NCI-H2029 treated with DMSO at 0.1 percent for 48 hours (cell line): ENCODE results near the gene DLG1.
"Not testable (repeated sequence)": the region's sequence is repeated elsewhere in the genome, so short reads cannot be mapped to it uniquely, and the experiment has no call there.

Experiments
- DNase-seq: peaks from one replicate; lab custom pipeline; 2025; lab: John Stamatoyannopoulos, UW

DLG1 gene

DNA sequence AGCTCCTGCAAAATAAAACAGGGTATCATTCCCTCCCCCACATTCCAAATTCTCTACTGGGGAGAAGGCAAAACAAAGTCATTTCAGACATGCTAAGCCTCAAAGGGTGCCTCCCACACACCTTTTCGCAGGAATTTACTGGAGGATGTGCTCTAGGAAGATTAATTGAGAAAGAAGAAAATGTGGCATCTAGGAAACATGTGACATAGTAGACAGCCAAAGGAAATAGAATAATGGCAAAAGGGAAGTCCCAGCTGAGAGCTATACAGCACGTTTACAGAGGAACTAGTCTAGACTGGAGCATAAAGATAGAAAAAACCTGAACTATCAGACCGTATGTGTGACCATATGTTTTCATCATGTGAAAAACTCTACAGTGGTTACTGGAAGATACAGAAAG lies 210.0 kb downstream of the DLG1 start:
- DNase-seq = no peak

DNA sequence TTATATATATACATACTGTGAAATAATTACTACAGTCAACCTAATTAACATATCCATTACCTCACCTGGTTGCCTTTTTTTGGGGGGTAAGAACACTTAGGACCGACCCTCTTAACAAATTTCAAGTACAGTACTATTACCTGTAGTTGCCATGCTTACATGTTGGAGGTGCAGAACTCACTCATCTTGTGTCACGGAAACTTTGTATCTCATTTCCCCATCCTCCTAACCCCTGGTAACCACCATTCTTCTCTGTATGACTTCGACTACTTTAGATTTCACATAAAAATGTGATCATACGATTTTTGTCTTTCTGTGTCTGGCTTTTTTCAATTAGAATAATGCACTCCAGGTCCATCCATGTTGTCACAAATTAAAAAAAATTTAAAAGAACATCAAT lies 213.3 kb downstream of the DLG1 start:
- no peak for DNase-seq

DNA sequence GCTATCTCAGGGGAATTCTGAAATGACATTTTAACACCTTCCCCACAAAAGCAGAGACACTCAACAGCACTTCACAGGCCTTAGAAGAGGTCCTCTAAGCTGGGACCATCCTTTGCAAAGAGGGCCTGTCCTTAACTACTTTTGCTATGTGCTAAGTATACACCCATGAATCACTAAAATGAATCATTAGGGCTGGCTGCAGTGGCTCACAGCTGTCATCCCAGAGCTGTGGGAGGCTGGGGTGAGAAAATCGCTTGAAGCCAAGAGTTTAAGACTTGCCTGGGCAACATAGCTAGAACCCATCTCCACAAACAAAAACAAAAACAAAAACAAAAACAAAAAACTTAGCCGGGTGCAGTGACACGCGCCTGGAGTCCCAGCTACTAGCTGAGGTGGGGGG lies 214.9 kb downstream of the DLG1 start:
- peak; percentile 7 for DNase-seq

DNA sequence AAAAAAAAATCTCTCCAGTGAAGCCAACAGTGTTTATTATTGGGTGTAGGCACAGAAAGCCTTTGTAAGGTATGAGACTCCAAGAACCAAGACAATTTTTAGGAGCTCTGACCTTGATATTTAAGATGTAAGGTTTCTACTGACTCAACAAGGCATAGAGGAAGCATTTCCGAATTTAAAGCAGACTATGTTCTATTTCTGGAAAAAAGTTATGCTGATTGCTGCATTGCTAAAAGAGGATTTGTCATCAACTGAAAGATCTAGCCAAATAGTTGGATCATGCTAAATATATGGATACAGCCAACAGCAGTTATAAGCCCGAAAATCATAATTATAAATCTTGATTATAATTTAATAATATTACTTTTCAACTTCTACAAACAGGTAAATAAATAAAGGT lies 215.5 kb downstream of the DLG1 start:
- no peak for DNase-seq

- no peak for DNase-seq
Measured at GRCh38 chr3:197080344-197080743, 218.1 kb downstream of the DLG1 start.

DNA sequence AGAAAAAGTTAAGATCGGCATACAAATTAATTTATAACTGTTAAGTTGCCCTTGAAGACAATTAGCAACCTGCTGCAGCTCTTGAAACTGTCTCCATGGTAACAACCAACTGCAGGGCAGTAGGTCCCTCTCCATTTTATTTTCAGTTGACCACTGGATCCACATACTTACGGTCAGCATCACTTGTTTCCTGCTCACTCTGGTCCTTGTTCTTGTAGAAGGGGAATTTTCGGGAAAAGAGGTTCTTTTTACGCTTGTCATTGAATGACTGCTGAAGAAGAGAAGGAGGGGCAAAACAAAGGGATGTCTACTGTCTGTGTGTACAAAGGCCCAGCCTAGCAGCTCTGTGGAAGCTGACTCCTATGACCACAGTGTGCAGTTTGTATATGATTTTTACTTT lies 222.0 kb downstream of the DLG1 start:
- DNase-seq = no peak

DNA sequence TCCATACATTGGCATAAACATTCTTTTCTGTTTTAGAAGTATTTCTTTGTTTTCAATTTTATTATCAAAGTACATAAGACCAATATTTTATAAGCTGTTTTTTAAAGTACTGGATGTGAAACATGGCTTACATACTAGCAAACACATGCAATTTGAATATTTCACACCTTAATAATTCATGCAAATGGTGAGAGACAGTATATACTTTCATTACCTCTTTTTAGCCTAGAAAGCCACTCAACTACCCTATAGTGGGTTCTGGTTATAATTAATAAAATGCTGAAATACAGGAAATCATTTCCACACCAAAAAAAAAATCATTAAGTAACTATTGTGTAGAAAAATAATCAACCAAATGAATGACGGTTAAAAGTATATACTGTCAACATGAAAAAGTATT lies 230.3 kb downstream of the DLG1 start:
- DNase-seq = no peak

- DNase-seq = no peak
Measured at GRCh38 chr3:197064771-197065170, 233.6 kb downstream of the DLG1 start.

GRCh38 chr3:197062446-197062845 lies 236.0 kb downstream of the DLG1 start:
- no peak for DNase-seq

DNA sequence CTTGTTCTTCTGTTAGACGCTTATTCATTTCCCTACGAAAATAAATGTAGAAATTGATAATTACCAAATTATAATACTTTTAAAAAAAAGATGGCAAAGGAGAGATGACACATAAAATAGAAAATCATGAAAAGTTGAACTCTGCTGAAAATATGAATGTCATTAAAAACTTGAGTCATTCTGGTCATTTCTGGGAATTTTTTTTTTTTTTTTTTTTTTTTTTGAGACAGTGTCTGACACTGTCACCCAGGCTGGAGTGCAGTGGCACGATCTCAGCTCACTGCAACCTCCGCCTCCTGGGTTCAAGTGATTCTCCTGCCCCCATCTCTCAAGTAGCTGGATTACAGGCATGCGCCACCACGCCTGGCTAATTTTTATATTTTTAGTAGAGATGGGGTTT lies 246.8 kb downstream of the DLG1 start:
- not testable (repeated sequence) for DNase-seq

- no peak for DNase-seq
Measured at GRCh38 chr3:197050511-197050910, 247.9 kb downstream of the DLG1 start.

DNA sequence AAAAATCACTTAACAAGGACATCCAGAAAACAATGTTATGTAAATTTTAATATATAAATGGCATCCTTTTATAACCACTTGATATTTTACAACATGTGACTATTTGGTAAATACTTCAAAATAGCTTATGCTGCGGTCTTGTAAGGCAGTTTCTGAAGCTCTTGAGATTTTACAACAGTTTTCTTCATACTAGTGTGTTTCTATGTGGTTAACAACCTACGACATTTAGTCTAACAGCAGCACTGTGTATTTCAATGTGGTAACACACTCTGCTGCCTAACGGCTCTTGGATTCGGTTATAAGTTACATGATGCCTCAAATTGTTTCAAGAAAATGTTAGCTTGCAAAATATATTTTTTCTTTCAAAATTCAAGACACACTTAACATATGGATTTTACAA lies 255.9 kb downstream of the DLG1 start:
- no peak for DNase-seq

GRCh38 chr3:197041875-197042488 lies 256.4 kb downstream of the DLG1 start:
- DNase-seq = no peak

- no peak for DNase-seq
Measured at GRCh38 chr3:197040658-197041057, 257.8 kb downstream of the DLG1 start.

DNA sequence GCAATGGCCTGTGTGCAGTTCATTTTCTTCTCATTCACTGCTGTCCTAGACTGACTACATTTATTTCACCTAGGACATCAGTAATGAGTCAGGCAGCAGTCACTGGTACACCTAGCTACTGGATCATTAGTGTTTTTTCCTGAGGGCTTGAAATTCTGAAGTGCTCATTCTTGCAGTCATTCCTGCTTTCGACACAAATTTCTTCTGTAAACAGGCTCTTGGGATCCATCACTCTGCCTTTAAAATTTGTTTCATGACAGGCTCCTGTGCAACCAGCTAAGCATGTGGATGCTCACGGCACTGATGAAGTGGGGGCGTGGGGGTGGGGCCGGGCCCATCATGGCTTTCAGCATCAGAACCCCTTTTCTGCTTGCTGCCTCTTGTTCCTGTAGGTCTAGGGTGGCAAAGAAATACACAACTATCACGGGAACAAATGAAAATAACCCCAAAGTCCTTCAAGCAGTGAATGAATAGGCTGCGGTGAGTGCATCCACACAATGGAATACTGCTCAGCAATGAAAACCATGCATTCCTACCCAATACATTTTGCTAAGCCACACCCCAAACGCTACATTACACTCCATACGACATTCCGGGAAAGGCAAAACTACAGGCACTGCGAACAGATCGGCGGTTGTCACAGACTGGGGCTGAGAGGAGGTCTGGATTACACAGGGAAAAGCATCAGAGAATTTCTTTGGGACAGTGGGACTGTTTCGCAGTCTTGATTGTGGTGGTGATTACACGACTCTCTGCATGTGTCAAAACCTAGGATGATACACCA lies 259.5 kb downstream of the DLG1 start:
- no peak for DNase-seq

- no peak for DNase-seq
Measured at GRCh38 chr3:197035577-197035976, 262.8 kb downstream of the DLG1 start.

DNA sequence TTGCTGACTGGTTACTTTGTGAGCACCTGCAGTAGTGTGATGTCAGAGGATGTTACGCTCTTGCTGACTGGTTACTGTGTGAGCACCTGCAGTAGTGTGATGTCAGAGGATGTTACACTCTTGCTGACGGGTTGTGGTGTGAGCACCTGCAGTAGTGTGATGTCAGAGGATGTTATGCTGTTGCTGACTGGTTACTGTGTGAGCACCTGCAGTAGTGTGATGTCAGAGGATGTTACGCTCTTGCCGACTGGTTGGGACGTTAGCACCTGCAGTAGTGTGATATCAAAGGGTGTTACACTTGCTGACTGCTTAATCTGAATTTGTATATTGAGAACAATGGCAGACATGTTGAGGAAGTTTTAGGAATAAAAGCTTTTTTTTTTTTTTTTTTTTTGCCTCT lies 263.6 kb downstream of the DLG1 start:
- DNase-seq = not testable (repeated sequence)

DNA sequence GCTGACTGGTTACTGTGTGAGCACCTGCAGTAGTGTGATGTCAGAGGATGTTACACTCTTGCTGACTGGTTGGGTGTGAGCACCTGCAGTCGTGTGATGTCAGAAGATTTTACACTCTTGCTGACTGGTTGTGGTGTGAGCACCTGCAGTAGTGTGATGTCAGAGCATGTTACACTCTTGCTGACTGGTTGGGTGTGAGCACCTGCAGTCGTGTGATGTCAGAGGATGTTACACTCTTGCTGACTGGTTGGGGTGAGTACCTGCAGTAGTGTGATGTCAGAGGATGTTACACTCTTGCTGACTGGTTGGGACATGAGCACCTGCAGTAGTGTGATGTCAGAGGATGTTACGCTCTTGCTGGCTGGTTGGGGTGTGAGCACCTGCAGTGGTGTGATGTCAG lies 264.6 kb downstream of the DLG1 start:
- not testable (repeated sequence) for DNase-seq

DNA sequence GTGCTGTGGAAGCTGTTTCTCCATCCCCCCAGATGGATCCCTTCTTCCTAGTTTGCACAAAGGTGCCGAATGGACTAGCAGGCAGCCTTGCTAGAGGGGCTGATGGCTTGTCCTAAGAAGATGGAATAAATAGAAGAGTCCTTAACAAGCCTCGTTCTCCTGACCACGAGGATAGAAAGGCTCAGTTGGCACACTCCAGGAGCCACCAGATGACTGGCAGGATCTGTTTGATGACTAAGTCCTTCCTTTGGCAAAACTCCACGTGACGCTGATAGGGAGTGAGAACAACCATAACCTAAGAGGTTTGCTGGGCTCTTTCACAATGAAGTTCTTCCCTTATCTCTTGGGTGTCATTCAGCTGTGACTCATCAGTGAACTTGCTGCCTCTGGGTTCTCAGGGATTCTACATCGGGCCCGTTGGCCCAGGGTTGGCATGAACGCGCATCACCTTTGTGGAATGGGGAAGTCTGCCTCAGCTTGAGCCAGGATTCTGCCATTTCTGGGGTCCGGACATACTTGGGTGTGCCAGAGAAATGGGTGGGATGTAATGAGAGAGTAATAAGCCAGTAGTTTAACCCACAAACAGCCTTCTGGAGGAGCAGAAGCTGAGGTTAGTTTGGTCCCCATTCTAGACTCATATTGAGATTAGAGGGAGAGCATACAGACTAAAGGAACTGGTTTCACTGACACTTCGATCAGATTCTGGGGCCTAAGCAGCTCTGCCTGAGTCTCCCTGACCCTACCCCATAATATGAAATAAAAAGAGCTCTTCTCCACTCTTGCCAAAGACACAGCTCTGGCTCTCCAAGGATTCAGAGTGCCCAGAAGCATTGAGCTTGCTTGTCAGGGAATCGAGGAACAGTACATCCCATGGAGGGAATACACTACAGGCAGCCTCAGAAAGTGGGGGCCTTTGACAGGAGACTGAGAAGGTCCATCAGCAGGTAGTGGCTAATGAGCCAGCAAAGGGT lies 266.8 kb downstream of the DLG1 start:
- no peak for DNase-seq

- DNase-seq = no peak
Measured at GRCh38 chr3:197030379-197031314, 267.8 kb downstream of the DLG1 start.

DNA sequence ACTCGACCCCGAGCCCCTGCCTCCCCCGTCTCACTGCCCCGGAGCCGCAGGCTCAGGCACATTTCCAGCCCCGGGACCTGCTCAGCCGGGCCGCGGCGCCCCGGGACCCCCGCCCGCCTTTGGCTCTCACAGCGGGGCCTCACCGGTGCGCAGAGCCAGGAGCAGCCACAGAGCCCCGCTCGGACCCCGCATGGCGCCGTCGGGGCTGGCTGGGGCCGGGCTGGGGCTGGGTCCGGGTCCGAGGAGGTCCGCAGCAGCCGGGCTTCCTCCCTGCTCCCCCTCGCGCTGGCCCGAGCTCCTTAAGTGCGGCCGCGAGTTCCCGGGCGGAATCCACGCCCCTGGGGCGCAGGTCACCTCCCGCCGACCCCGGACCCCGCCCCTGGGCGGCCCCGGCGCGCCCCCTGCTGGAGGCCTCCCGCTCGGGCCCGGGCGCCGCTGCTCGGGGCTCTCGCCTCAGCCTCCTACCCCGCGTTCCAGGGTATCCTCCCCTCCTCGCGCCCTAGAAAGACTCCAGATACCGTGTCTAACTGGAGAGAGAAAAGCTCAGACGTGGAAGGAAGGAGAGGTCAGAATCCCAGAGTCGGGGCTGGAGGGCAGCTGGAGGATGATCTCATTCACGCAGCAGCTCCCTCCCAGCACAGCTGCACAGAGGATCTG lies 268.8 kb downstream of the DLG1 start, which contains the start of gene MELTF:
MELTF (minus strand) TSS at position 307 of the 657 bp plus-strand sequence; CDS start at position 192, 115 bp downstream.
- no peak for DNase-seq
